ENCODE data around the gene RHOT1.
"Not testable (repeated sequence)": the region's sequence is repeated elsewhere in the genome, so short reads cannot be mapped to it uniquely, and the experiment has no call there.

Gene RHOT1

GRCh38 chr17:32116937-32117336 is 25.4 kb upstream of the RHOT1 start:
- H3K9ac ChIP-seq = no peak overlapping the region
- TF ChIP-seq, protein P1, sequence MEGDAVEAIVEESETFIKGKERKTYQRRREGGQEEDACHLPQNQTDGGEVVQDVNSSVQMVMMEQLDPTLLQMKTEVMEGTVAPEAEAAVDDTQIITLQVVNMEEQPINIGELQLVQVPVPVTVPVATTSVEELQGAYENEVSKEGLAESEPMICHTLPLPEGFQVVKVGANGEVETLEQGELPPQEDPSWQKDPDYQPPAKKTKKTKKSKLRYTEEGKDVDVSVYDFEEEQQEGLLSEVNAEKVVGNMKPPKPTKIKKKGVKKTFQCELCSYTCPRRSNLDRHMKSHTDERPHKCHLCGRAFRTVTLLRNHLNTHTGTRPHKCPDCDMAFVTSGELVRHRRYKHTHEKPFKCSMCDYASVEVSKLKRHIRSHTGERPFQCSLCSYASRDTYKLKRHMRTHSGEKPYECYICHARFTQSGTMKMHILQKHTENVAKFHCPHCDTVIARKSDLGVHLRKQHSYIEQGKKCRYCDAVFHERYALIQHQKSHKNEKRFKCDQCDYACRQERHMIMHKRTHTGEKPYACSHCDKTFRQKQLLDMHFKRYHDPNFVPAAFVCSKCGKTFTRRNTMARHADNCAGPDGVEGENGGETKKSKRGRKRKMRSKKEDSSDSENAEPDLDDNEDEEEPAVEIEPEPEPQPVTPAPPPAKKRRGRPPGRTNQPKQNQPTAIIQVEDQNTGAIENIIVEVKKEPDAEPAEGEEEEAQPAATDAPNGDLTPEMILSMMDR (conservative IDR thresholded peaks at IDR 0.05; ENCODE audit: low read depth, low read length) = no peak
- H3K27ac ChIP-seq = no peak overlapping the region
- H3K27me3 ChIP-seq (ENCODE audit: insufficient read depth, low read depth) = no peaks in the 10 kb centered on the region
- H3K4me2 ChIP-seq = no peak overlapping the region
- no peaks in the 10 kb centered on the region for H3K36me3 ChIP-seq (ENCODE audit: insufficient read depth)
- H2AFZ ChIP-seq (ENCODE audit: low read depth) = no peak overlapping the region
- H4K20me1 ChIP-seq (ENCODE audit: insufficient read depth) = no peaks in the 10 kb centered on the region
- H3K4me3 ChIP-seq (IDR thresholded peaks at IDR 0.05; ENCODE audit: insufficient read depth, low read depth, low read length) = no peak overlapping the region
- no peaks in the 10 kb centered on the region for H3K4me1 ChIP-seq (ENCODE audit: low read depth, poor library complexity, severe bottlenecking)
- no peaks in the 10 kb centered on the region for H3K79me2 ChIP-seq (ENCODE audit: insufficient read depth, low read depth)

- no peaks in the 10 kb centered on the region for H3K36me3 ChIP-seq (ENCODE audit: insufficient read depth)
- TF ChIP-seq, protein P1 (conservative IDR thresholded peaks at IDR 0.05; ENCODE audit: low read depth, low read length) = no peak
- no peaks in the 10 kb centered on the region for H3K79me2 ChIP-seq (ENCODE audit: insufficient read depth, low read depth)
- no peaks in the 10 kb centered on the region for H4K20me1 ChIP-seq (ENCODE audit: insufficient read depth)
- no peaks in the 10 kb centered on the region for H3K4me1 ChIP-seq (ENCODE audit: low read depth, poor library complexity, severe bottlenecking)
- no peaks in the 10 kb centered on the region for H3K27me3 ChIP-seq (ENCODE audit: insufficient read depth, low read depth)
- no peak overlapping the region for H3K27ac ChIP-seq
- no peak overlapping the region for H3K9ac ChIP-seq
- no peak overlapping the region for H3K4me3 ChIP-seq (IDR thresholded peaks at IDR 0.05; ENCODE audit: insufficient read depth, low read depth, low read length)
- H2AFZ ChIP-seq (ENCODE audit: low read depth) = no peak overlapping the region
- H3K4me2 ChIP-seq = no peak overlapping the region
Observed at GRCh38 chr17:32117399-32117798, 24.9 kb upstream of the RHOT1 start.

DNA sequence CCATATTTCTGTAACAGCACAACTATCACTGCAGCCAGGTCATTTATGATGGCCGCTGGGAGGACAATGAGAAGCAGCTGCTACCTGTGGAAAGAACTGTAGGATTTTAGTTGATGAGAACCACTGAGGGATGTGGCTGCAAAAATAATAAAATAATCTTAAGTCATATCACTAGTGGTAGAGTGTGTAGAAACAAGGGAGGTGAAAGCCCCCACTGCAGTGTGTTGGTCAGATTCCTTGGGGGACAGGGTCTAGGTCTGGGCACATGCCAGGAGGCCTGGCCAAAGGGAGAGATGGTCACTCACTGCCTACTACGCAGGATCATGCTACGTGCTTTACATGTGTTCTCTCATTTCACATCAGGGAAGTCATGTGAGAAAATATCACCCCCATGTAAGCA is 24.2 kb upstream of the RHOT1 start:
- H3K36me3 ChIP-seq (ENCODE audit: insufficient read depth); H4K20me1 ChIP-seq (ENCODE audit: insufficient read depth); H3K4me2 ChIP-seq; H3K4me3 ChIP-seq (IDR thresholded peaks at IDR 0.05; ENCODE audit: insufficient read depth, low read depth, low read length); H2AFZ ChIP-seq (ENCODE audit: low read depth); H3K9ac ChIP-seq; H3K79me2 ChIP-seq (ENCODE audit: insufficient read depth, low read depth); H3K27ac ChIP-seq; H3K4me1 ChIP-seq (ENCODE audit: low read depth, poor library complexity, severe bottlenecking); H3K27me3 ChIP-seq (ENCODE audit: insufficient read depth, low read depth): not testable (repeated sequence)

GRCh38 chr17:32118835-32119234 is 23.5 kb upstream of the RHOT1 start:
- H3K9ac ChIP-seq = no peak overlapping the region

DNA sequence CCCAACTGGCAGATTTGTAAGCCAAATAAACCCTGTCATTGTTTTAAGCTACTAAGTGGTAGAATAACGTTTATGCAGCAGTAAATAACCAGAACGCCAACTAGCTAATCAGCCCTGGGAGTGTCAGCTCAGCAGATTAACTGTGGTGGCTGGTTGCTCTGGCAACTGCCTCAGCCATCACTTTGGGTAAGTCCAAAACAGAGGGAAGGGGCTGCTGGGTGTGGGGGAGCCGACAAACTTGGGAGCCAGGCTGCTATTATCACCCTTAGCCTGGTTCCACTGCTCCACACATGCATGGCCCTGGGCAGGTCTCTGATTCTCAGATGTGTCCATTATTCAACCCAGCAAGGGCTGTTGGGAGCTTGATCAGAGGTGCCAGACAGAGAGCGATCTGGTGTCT is 22.2 kb upstream of the RHOT1 start:
- no peaks in the 10 kb centered on the region for H3K4me1 ChIP-seq (ENCODE audit: low read depth, poor library complexity, severe bottlenecking)
- H2AFZ ChIP-seq (ENCODE audit: low read depth) = no peak overlapping the region
- H3K4me2 ChIP-seq = no peak overlapping the region
- H3K27ac ChIP-seq = no peak overlapping the region
- no peak overlapping the region for H3K9ac ChIP-seq
- H3K4me3 ChIP-seq (IDR thresholded peaks at IDR 0.05; ENCODE audit: insufficient read depth, low read depth, low read length) = no peak overlapping the region
- no peaks in the 10 kb centered on the region for H4K20me1 ChIP-seq (ENCODE audit: insufficient read depth)
- TF ChIP-seq, protein P1 (conservative IDR thresholded peaks at IDR 0.05; ENCODE audit: low read depth, low read length) = no peak
- no peaks in the 10 kb centered on the region for H3K79me2 ChIP-seq (ENCODE audit: insufficient read depth, low read depth)
- no peaks in the 10 kb centered on the region for H3K36me3 ChIP-seq (ENCODE audit: insufficient read depth)
- no peaks in the 10 kb centered on the region for H3K27me3 ChIP-seq (ENCODE audit: insufficient read depth, low read depth)

More at GRCh38 chr17:32118835-32119234, 23.5 kb upstream of the RHOT1 start:
- no peaks in the 10 kb centered on the region for H3K27me3 ChIP-seq (ENCODE audit: insufficient read depth, low read depth)
- H3K4me1 ChIP-seq (ENCODE audit: low read depth, poor library complexity, severe bottlenecking) = no peaks in the 10 kb centered on the region
- no peak overlapping the region for H2AFZ ChIP-seq (ENCODE audit: low read depth)
- H3K4me3 ChIP-seq (IDR thresholded peaks at IDR 0.05; ENCODE audit: insufficient read depth, low read depth, low read length) = no peak overlapping the region
- TF ChIP-seq, protein P1 (conservative IDR thresholded peaks at IDR 0.05; ENCODE audit: low read depth, low read length) = no peak
- no peak overlapping the region for H3K27ac ChIP-seq
- H3K4me2 ChIP-seq = no peak overlapping the region
- H3K36me3 ChIP-seq (ENCODE audit: insufficient read depth) = no peaks in the 10 kb centered on the region
- no peaks in the 10 kb centered on the region for H4K20me1 ChIP-seq (ENCODE audit: insufficient read depth)
- H3K79me2 ChIP-seq (ENCODE audit: insufficient read depth, low read depth) = no peaks in the 10 kb centered on the region
